T-cell (primary cell): Measurements from ENCODE around the gene SNAPC1. TPM values are rescaled to one million over a fixed set of nuclear protein-coding genes. Genes with fewer than 3 reads are reported as not detected.

ENCODE experiments used
- ATAC-seq, 4 experiments: fragments of 200-7000 bp in 3 of 4; fragments of 150-1000 bp in 1 of 4; cut with Tn5 transposase; replicated peaks in 1 of 4; 1 replicate in 3 of 4; 2 replicates in 1 of 4; pipeline ENCODE4 v1.10.0; 2021; ENCODE audit warnings: moderate library complexity in 3 of 4, mild to moderate bottlenecking in 2 of 4, moderate number of reproducible peaks in 1 of 4
- CTCF ChIA-PET, 2 donors: fragments of 300-600 bp; sonication (Branson Sonifier 250); formaldehyde crosslinking; loops; one replicate each; lab custom pipeline; 2022; ENCODE audit warnings: antibody characterized with exemption in 2 of 2; lab: Charles Lee
- POLR2A ChIA-PET, 2 donors: fragments of 300-600 bp; sonication (Branson Sonifier 250); formaldehyde crosslinking; loops; one replicate each; lab custom pipeline; 2022; ENCODE audit warnings: antibody characterized with exemption in 2 of 2; lab: Charles Lee
- DNase-seq, 35 experiments: peaks; one replicate each; pipeline versions ENCODE4 v3.0.0 to v3.0.0-alpha.2; 2013 to 2023
- H3K27ac ChIP-seq: one replicate; pipeline ENCODE4 v1.5.1; 2013; ENCODE audit warnings: low read length
- H3K27me3 ChIP-seq, 2 experiments: replicated peaks in 1 of 2; 1 replicate in 1 of 2; 2 replicates in 1 of 2; pipeline versions ENCODE4 v1.6.1 to v1.7.0; 2013; ENCODE audit warnings: low read length in 1 of 2, mixed read lengths in 1 of 2; ENCODE audit not compliant: control insufficient read depth in 2 of 2, insufficient read depth in 2 of 2; ENCODE audit errors: extremely low read depth in 1 of 2
- H3K36me3 ChIP-seq, 2 donors: 1 replicate in 1 of 2; 2 replicates in 1 of 2; pipeline versions ENCODE4 v1.6.1 to v1.7.0; 2013; ENCODE audit warnings: low read length in 1 of 2; ENCODE audit not compliant: control insufficient read depth in 2 of 2, insufficient read depth in 1 of 2; ENCODE audit errors: extremely low read depth in 1 of 2
- H3K4me1 ChIP-seq, 2 experiments: 1 replicate in 1 of 2; 2 replicates in 1 of 2; pipeline versions ENCODE4 v1.6.1 to v1.7.0; 2013; ENCODE audit warnings: low read length in 2 of 2, mixed read lengths in 1 of 2; ENCODE audit not compliant: insufficient read depth in 2 of 2, control insufficient read depth in 1 of 2; ENCODE audit errors: extremely low read depth in 1 of 2
- H3K4me3 ChIP-seq, 2 donors: 1 replicate in 1 of 2; 2 replicates in 1 of 2; pipeline versions ENCODE4 v1.5.1 to v1.7.0; 2013; ENCODE audit warnings: mild to moderate bottlenecking in 2 of 2, low read length in 1 of 2, moderate library complexity in 1 of 2; ENCODE audit not compliant: control insufficient read depth in 1 of 2; ENCODE audit errors: extremely low read depth in 1 of 2
- H3K9me3 ChIP-seq: 2 replicates; pipeline ENCODE4 v1.7.0; 2013
- H3K27ac Mint-ChIP-seq, 2 donors: one replicate each; pipeline ENCODE4 v1.8.0; 2020 to 2021; ENCODE audit warnings: mild to moderate bottlenecking in 2 of 2, mixed read lengths in 2 of 2
- H3K27me3 Mint-ChIP-seq, 2 donors: one replicate each; pipeline ENCODE4 v1.8.0; 2021 to 2022; ENCODE audit warnings: mixed read lengths in 2 of 2
- H3K36me3 Mint-ChIP-seq: one replicate; pipeline ENCODE4 v1.8.0; 2021; ENCODE audit warnings: mixed read lengths
- H3K4me1 Mint-ChIP-seq, 3 donors: one replicate each; pipeline ENCODE4 v1.8.0; 2020 to 2022; ENCODE audit warnings: mixed read lengths in 3 of 3, mild to moderate bottlenecking in 1 of 3
- H3K4me3 Mint-ChIP-seq, 3 donors: one replicate each; pipeline ENCODE4 v1.8.0; 2020 to 2022; ENCODE audit warnings: mild to moderate bottlenecking in 3 of 3, mixed read lengths in 3 of 3, moderate library complexity in 3 of 3
- H3K9me3 Mint-ChIP-seq, 3 donors: one replicate each; pipeline ENCODE4 v1.8.0; 2020 to 2022; ENCODE audit warnings: mixed read lengths in 3 of 3
- WGBS: methylation state at CpG from one replicate; pipeline ENCODE4 v1.1.5; 2013; ENCODE audit warnings: missing lambda C conversion rate; ENCODE audit not compliant: insufficient coverage; 5-methylcytosine and 5-hydroxymethylcytosine counted together
- total RNA-seq, 35 experiments: library from RNA in 6 of 35; stranded (reverse) in 6 of 35; fragments of 120-200 nt in 1 of 35; gene quantifications; one replicate each; pipeline versions ENCODE4 v1.2.1 to v1.2.4 and lab custom pipeline; 2013 to 2026

Gene SNAPC1
- total RNA-seq, 5 donors from 2014 or later (not counting 1 experiment from before 2014, with no cell fraction given) = 2.8 to 6.4 (median 4.0) TPM

- no peaks in the 10 kb centered on the region for H3K27me3 Mint-ChIP-seq
These were observed 7.7 kb downstream of the SNAPC1 start for GRCh38 chr14:61769893-61770292.

GRCh38 chr14:61774861-61775260 is 12.6 kb downstream of the SNAPC1 start:
- Mint-ChIP-seq H3K4me3 (no peak overlapping the region), H3K27ac (no peak overlapping the region), H3K27me3 (no peaks in the 10 kb centered on the region), H3K9me3 (no peaks in the 10 kb centered on the region), H3K36me3 (peaks cover 56% of the 10 kb centered on the region), H3K4me1 (peaks cover 12 to 17% (median 15%) of the 10 kb centered on the region in 3 donors)
- H3K9me3 ChIP-seq = no peaks in the 10 kb centered on the region
- no peaks in the 10 kb centered on the region for H3K27me3 ChIP-seq
- H3K4me3 ChIP-seq = no peak overlapping the region
- no peak for DNase-seq
- POLR2A ChIA-PET = no interaction called here
- peaks cover 4 to 11% of the 10 kb centered on the region in 2 experiments for H3K4me1 ChIP-seq
- peaks cover 0 to 22% of the 10 kb centered on the region in 2 donors for H3K36me3 ChIP-seq
- whole genome bisulfite sequencing = 100% methylated on average over 1 of the region's 1 CpG
- no peak overlapping the region for H3K27ac ChIP-seq
- ATAC-seq = no peak
- CTCF ChIA-PET = no interaction called here

More at GRCh38 chr14:61769893-61770292, 7.7 kb downstream of the SNAPC1 start:
- Histone ChIP-seq H3K9me3 (no peaks in the 10 kb centered on the region), H3K36me3 (peaks cover 0 to 32% of the 10 kb centered on the region in 2 donors), H3K4me1 (no peaks in the 10 kb centered on the region), H3K27ac (no peak overlapping the region), H3K4me3 (no peak overlapping the region), H3K27me3 (no peaks in the 10 kb centered on the region)
- POLR2A ChIA-PET = no interaction called here
- CTCF ChIA-PET = interaction anchor here (0.7 kb wide), 2 partner anchors 12 to 356 kb away, joined by 5 to 8 read pairs; no protein-coding TSS in a partner anchor
- Mint-ChIP-seq H3K27ac (no peak overlapping the region), H3K4me3 (no peak overlapping the region), H3K4me1 (peaks cover 14 to 18% (median 17%) of the 10 kb centered on the region in 3 donors), H3K36me3 (peaks cover 33% of the 10 kb centered on the region), H3K9me3 (no peaks in the 10 kb centered on the region)
- ATAC-seq = no peak
- WGBS = no CpG with 5 or more reads among the region's 3 CpGs
- DNase-seq = no peak

GRCh38 chr14:61780125-61780524 is 17.9 kb downstream of the SNAPC1 start:
- DNase-seq = peak in 9 of 35 experiments; percentile 2 to 40 (median 5)
- no peaks in the 10 kb centered on the region for H3K9me3 ChIP-seq
- Mint-ChIP-seq H3K4me1 (peaks cover 28 to 46% (median 36%) of the 10 kb centered on the region in 3 donors), H3K36me3 (peaks cover 57% of the 10 kb centered on the region), H3K27ac (peak overlapping the region; percentile 95 to 97), H3K4me3 (peak overlapping the region in 2 of 3 donors; percentile 28 to 75), H3K27me3 (no peaks in the 10 kb centered on the region), H3K9me3 (no peaks in the 10 kb centered on the region)
- H3K4me3 ChIP-seq = no peak overlapping the region
- CTCF ChIA-PET = no interaction called here
- no peaks in the 10 kb centered on the region for H3K27me3 ChIP-seq
- WGBS = no CpG with 5 or more reads among the region's 3 CpGs
- POLR2A ChIA-PET = interaction anchor here (0.5 to 1.3 kb wide), 4 partner anchors 9 to 498 kb away, joined by 3 to 8 read pairs (median 3); partner anchors contain the start of gene SNAPC1 (in 1 of the 2)
- peaks cover 0 to 13% of the 10 kb centered on the region in 2 donors for H3K36me3 ChIP-seq
- H3K27ac ChIP-seq = peak overlapping the region; percentile 55
- H3K4me1 ChIP-seq = peaks cover 10 to 34% of the 10 kb centered on the region in 2 experiments
- ATAC-seq = peak; percentile 87 to 97 (median 94)

GRCh38 chr14:61797309-61797708 is 35.1 kb downstream of the SNAPC1 start:
- Mint-ChIP-seq H3K36me3 (peaks cover 19% of the 10 kb centered on the region), H3K4me1 (peaks cover 0 to 6% (median 3%) of the 10 kb centered on the region in 3 donors), H3K4me3 (no peak overlapping the region)

GRCh38 chr14:61802010-61802568 is 39.9 kb downstream of the SNAPC1 start:
- no peak overlapping the region for H3K27ac Mint-ChIP-seq
- no peak overlapping the region for H3K4me3 Mint-ChIP-seq
- H3K36me3 ChIP-seq = no peaks in the 10 kb centered on the region
- CTCF ChIA-PET = interaction anchor here in 1 of 2 donors (0.6 kb wide), 1 partner anchor 481 kb away, joined by 3 read pairs; the partner anchor contains the start of gene PRKCH
- DNase-seq (no peak), ATAC-seq (no peak)
- H3K27ac ChIP-seq = no peak overlapping the region
- no peaks in the 10 kb centered on the region for H3K4me1 ChIP-seq
- H3K9me3 ChIP-seq = no peaks in the 10 kb centered on the region
- H3K9me3 Mint-ChIP-seq = no peaks in the 10 kb centered on the region
- WGBS = no CpG with 5 or more reads among the region's 2 CpGs
- H3K27me3 ChIP-seq = no peaks in the 10 kb centered on the region
- POLR2A ChIA-PET = no interaction called here
- peaks cover 2% of the 10 kb centered on the region for H3K36me3 Mint-ChIP-seq
- no peak overlapping the region for H3K4me3 ChIP-seq
- peaks cover 0 to 6% (median 3%) of the 10 kb centered on the region in 3 donors for H3K4me1 Mint-ChIP-seq
- H3K27me3 Mint-ChIP-seq = peaks cover 0 to 3% of the 10 kb centered on the region in 2 donors

More at GRCh38 chr14:61797309-61797708, 35.1 kb downstream of the SNAPC1 start:
- Histone ChIP-seq H3K4me3 (no peak overlapping the region), H3K27ac (no peak overlapping the region), H3K9me3 (no peaks in the 10 kb centered on the region), H3K36me3 (no peaks in the 10 kb centered on the region), H3K4me1 (no peaks in the 10 kb centered on the region), H3K27me3 (no peaks in the 10 kb centered on the region)
- WGBS = 100% methylated on average over 4 of the region's 5 CpGs
- Mint-ChIP-seq H3K27me3 (no peaks in the 10 kb centered on the region), H3K27ac (no peak overlapping the region), H3K9me3 (no peaks in the 10 kb centered on the region)
- no peak for ATAC-seq
- ChIA-PET POLR2A (interaction anchor here in 1 of 2 donors (0.7 kb wide), 2 partner anchors 332 to 1229 kb away, joined by 8 to 9 read pairs; no protein-coding TSS in a partner anchor), CTCF (interaction anchor here in 1 of 2 donors (0.6 kb wide), 1 partner anchor 11 kb away, joined by 4 read pairs; no protein-coding TSS in a partner anchor)
- no peak for DNase-seq

GRCh38 chr14:61803755-61804154 is 41.5 kb downstream of the SNAPC1 start:
- ChIA-PET CTCF (interaction anchor here in 1 of 2 donors (0.6 kb wide), 1 partner anchor 18 kb away, joined by 3 read pairs; no protein-coding TSS in a partner anchor), POLR2A (interaction anchor here in 1 of 2 donors (0.6 kb wide), 1 partner anchor 55 kb away, joined by 3 read pairs; no protein-coding TSS in a partner anchor)
- DNase-seq = no peak
- H3K27ac ChIP-seq = no peak overlapping the region
- Mint-ChIP-seq H3K27me3 (peaks cover 0 to 12% of the 10 kb centered on the region in 2 donors), H3K4me1 (peaks cover 0 to 5% (median 3%) of the 10 kb centered on the region in 3 donors), H3K4me3 (no peak overlapping the region), H3K27ac (no peak overlapping the region), H3K36me3 (no peaks in the 10 kb centered on the region), H3K9me3 (no peaks in the 10 kb centered on the region)
- H3K27me3 ChIP-seq = no peaks in the 10 kb centered on the region
- 20% methylated on average over 1 of the region's 2 CpGs for WGBS
- no peak for ATAC-seq
- H3K36me3 ChIP-seq = no peaks in the 10 kb centered on the region
- H3K4me3 ChIP-seq = no peak overlapping the region
- no peaks in the 10 kb centered on the region for H3K9me3 ChIP-seq
- no peaks in the 10 kb centered on the region for H3K4me1 ChIP-seq
